Left colon (tissue), 2 donors: Measurements from ENCODE around the gene TTC21B. TPM values are rescaled to one million over a fixed set of nuclear protein-coding genes. Genes with fewer than 3 reads are reported as not detected.
A peak's percentile ranks its signal among the peaks of the same experiment; 100 is the strongest.

Source experiments
- ATAC-seq: fragments of 200-7000 bp; cut with Tn5 transposase; one replicate; pipeline ENCODE4 v1.9.1; 2020; ENCODE audit warnings: mild to moderate bottlenecking, moderate library complexity
- DNase-seq, 2 donors: peaks; one replicate each; pipeline ENCODE4 v3.0.0-alpha.2; 2020
- intact Hi-C, 2 donors: fragments of 100-400 bp; cut with DNase I in 1 of 2; cut with micrococcal nuclease in 1 of 2; formaldehyde crosslinking; loops; one replicate each; pipeline versions ENCODE4 v1.11.2 to v1.14.0; 2022; cut with DNase I, micrococcal nuclease
- total RNA-seq, 2 donors: library from RNA; stranded (reverse); fragmentation: NEBNext Ultra II Directional; extraction: Animal tissue kit (Norgen Biotek cat#: 25700); gene quantifications; one replicate each; pipeline ENCODE4 v1.2.1, GENCODE V29; 2021
- donor health status: DM: no; HTN: no; CAD: no.
- donor health status: DM: yes; HTN: yes; CAD: no.

TTC21B gene
- total RNA-seq, 2 donors from 2014 or later = 14.0 to 14.8 TPM

GRCh38 chr2:165933211-165933910, 20.2 kb downstream of the TTC21B start:
- intact Hi-C loops = no loop called here
- DNase-seq (no peak), ATAC-seq (no peak)

GRCh38 chr2:165927774-165928173, 25.8 kb downstream of the TTC21B start:
- DNase-seq (no peak), ATAC-seq (no peak)
- intact Hi-C loops = no loop called here

- no peak for DNase-seq
- ATAC-seq = no peak
- intact Hi-C loops = no loop called here
These were observed 26.2 kb downstream of the TTC21B start for GRCh38 chr2:165927353-165927752.

- intact Hi-C loops = no loop called here
- DNase-seq (no peak), ATAC-seq (no peak)
These were observed 28.6 kb downstream of the TTC21B start for GRCh38 chr2:165924946-165925345.

GRCh38 chr2:165920748-165921147, 32.8 kb downstream of the TTC21B start:
- intact Hi-C loops = no loop called here
- ATAC-seq (no peak), DNase-seq (no peak)

GRCh38 chr2:165913636-165914035, 39.9 kb downstream of the TTC21B start:
- ATAC-seq = no peak
- intact Hi-C loops = no loop called here
- no peak for DNase-seq

- DNase-seq = no peak
- ATAC-seq = no peak
- intact Hi-C loops = no loop called here
These were observed 41.6 kb downstream of the TTC21B start for GRCh38 chr2:165911981-165912380.

GRCh38 chr2:165911231-165911630, 42.3 kb downstream of the TTC21B start:
- ATAC-seq (no peak), DNase-seq (no peak)
- intact Hi-C loops = no loop called here

- intact Hi-C loops = no loop called here
- no peak for ATAC-seq
- no peak for DNase-seq
These were observed 44.1 kb downstream of the TTC21B start for GRCh38 chr2:165909466-165909865.

GRCh38 chr2:165905854-165906253, 47.7 kb downstream of the TTC21B start:
- ATAC-seq = no peak
- intact Hi-C loops = no loop called here

GRCh38 chr2:165905269-165905668, 48.3 kb downstream of the TTC21B start:
- intact Hi-C loops = no loop called here
- ATAC-seq (no peak), DNase-seq (no peak)

More at GRCh38 chr2:165905854-165906253, 47.7 kb downstream of the TTC21B start:
- DNase-seq = no peak

- intact Hi-C loops = no loop called here
- DNase-seq = no peak
- no peak for ATAC-seq
These were observed 49.1 kb downstream of the TTC21B start for GRCh38 chr2:165904432-165904831.

GRCh38 chr2:165903406-165903805, 50.2 kb downstream of the TTC21B start:
- DNase-seq = no peak
- ATAC-seq = no peak
- intact Hi-C loops = no loop called here

- intact Hi-C loops = no loop called here
- DNase-seq (no peak), ATAC-seq (peak; percentile 80)
These were observed 50.6 kb downstream of the TTC21B start for GRCh38 chr2:165902934-165903333.

- ATAC-seq (peak; percentile 76), DNase-seq (no peak)
- intact Hi-C loops = no loop called here
These were observed 51.8 kb downstream of the TTC21B start for GRCh38 chr2:165901620-165902298.

- intact Hi-C loops = no loop called here
- no peak for ATAC-seq
These were observed 54.3 kb downstream of the TTC21B start for GRCh38 chr2:165899311-165899710.

GRCh38 chr2:165898381-165898780, 55.2 kb downstream of the TTC21B start:
- ATAC-seq (no peak), DNase-seq (no peak)
- intact Hi-C loops = no loop called here

More at GRCh38 chr2:165899311-165899710, 54.3 kb downstream of the TTC21B start:
- no peak for DNase-seq

- DNase-seq (no peak), ATAC-seq (no peak)
- intact Hi-C loops = no loop called here
These were observed 55.9 kb downstream of the TTC21B start for GRCh38 chr2:165897726-165898125.

- intact Hi-C loops = no loop called here
- ATAC-seq (no peak), DNase-seq (no peak)
These were observed 56.5 kb downstream of the TTC21B start for GRCh38 chr2:165897074-165897473.

- intact Hi-C loops = no loop called here
- no peak for ATAC-seq
- no peak for DNase-seq
These were observed 57.6 kb downstream of the TTC21B start for GRCh38 chr2:165895974-165896373.

GRCh38 chr2:165893556-165893955, 60.0 kb downstream of the TTC21B start:
- DNase-seq (no peak), ATAC-seq (no peak)
- intact Hi-C loops = no loop called here
